Hippocampal formation (tissue), 2 donors: ENCODE measurements around the gene DET1.
"Not testable (repeated sequence)": the region's sequence is repeated elsewhere in the genome, so short reads cannot be mapped to it uniquely, and the experiment has no call there.

Experiments
- DNase-seq, 2 donors: peaks; one replicate each; lab custom pipeline; 2025; lab: John Stamatoyannopoulos, UW

DET1 gene

GRCh38 chr15:88497109-88497765, 49.2 kb downstream of the DET1 start:
- no peak for DNase-seq

- no peak for DNase-seq
These were observed 52.6 kb downstream of the DET1 start for GRCh38 chr15:88493844-88494243.

- DNase-seq: no peak
These were observed 55.3 kb downstream of the DET1 start for GRCh38 chr15:88491158-88491557.

GRCh38 chr15:88490036-88490435, 56.4 kb downstream of the DET1 start:
- no peak for DNase-seq

- DNase-seq: no peak
These were observed 57.2 kb downstream of the DET1 start for GRCh38 chr15:88489321-88489720.

- no peak for DNase-seq
These were observed 58.5 kb downstream of the DET1 start for GRCh38 chr15:88487796-88488523.

- DNase-seq: no peak
These were observed 59.2 kb downstream of the DET1 start for GRCh38 chr15:88487178-88487795.

GRCh38 chr15:88484682-88485331, 61.7 kb downstream of the DET1 start:
- DNase-seq: no peak

GRCh38 chr15:88482263-88482662, 64.2 kb downstream of the DET1 start:
- DNase-seq: no peak

GRCh38 chr15:88480981-88481380, 65.5 kb downstream of the DET1 start:
- peak in 1 of 2 donors; percentile 15 for DNase-seq

GRCh38 chr15:88479169-88479568, 67.3 kb downstream of the DET1 start:
- no peak for DNase-seq

GRCh38 chr15:88477904-88478303, 68.6 kb downstream of the DET1 start:
- no peak for DNase-seq

- DNase-seq: no peak
These were observed 69.4 kb downstream of the DET1 start for GRCh38 chr15:88477126-88477525.

GRCh38 chr15:88476635-88477060, 69.8 kb downstream of the DET1 start:
- DNase-seq: peak; percentile 36 to 83

- DNase-seq: not testable (repeated sequence)
These were observed 72.7 kb downstream of the DET1 start for GRCh38 chr15:88473661-88474293.

- DNase-seq: no peak
These were observed 74.3 kb downstream of the DET1 start for GRCh38 chr15:88472225-88472624.

- DNase-seq: no peak
These were observed 75.7 kb downstream of the DET1 start for GRCh38 chr15:88470625-88471372.

GRCh38 chr15:88469321-88469720, 77.2 kb downstream of the DET1 start:
- no peak for DNase-seq

GRCh38 chr15:88468721-88469120, 77.8 kb downstream of the DET1 start:
- not testable (repeated sequence) for DNase-seq

- DNase-seq: no peak
These were observed 78.4 kb downstream of the DET1 start for GRCh38 chr15:88467935-88468528.
